Upper lobe of right lung (tissue), 1 donor: Measurements from ENCODE around the gene QRICH1. TPM values are rescaled to one million over a fixed set of nuclear protein-coding genes. Genes with fewer than 3 reads are reported as not detected.
A peak's percentile ranks its signal among the peaks of the same experiment; 100 is the strongest.

Source experiments
- ATAC-seq: fragments of 200-7000 bp; cut with Tn5 transposase; one replicate; pipeline ENCODE4 v1.9.1; 2020; ENCODE audit warnings: mild to moderate bottlenecking, moderate library complexity
- DNase-seq: peaks from one replicate; pipeline ENCODE4 v3.0.0-alpha.2; 2020
- H3K27ac ChIP-seq: fragments of 200-600 bp; one replicate; pipeline ENCODE4 v1.8.0; 2022
- H3K27me3 ChIP-seq: fragments of 200-600 bp; one replicate; pipeline ENCODE4 v1.8.0; 2022; ENCODE audit warnings: mild to moderate bottlenecking
- H3K36me3 ChIP-seq: fragments of 200-600 bp; one replicate; pipeline ENCODE4 v1.8.0; 2022
- H3K4me1 ChIP-seq: fragments of 200-600 bp; one replicate; pipeline ENCODE4 v1.8.0; 2022
- H3K4me3 ChIP-seq: fragments of 200-600 bp; one replicate; pipeline ENCODE4 v1.8.0; 2022; ENCODE audit warnings: mild to moderate bottlenecking
- H3K9me3 ChIP-seq: fragments of 200-600 bp; one replicate; pipeline ENCODE4 v1.8.0; 2022
- intact Hi-C: fragments of 100-400 bp; cut with DNase I; formaldehyde crosslinking; loops from one replicate; pipeline ENCODE4 v1.11.0; 2022
- total RNA-seq: library from RNA; stranded (reverse); fragmentation: NEBNext Ultra II Directional; extraction: Animal tissue kit (Norgen Biotek cat#: 25700); gene quantifications from one replicate; pipeline ENCODE4 v1.2.1, GENCODE V29; 2021
- TF ChIP-seq, protein P1 (sequence below): fragments of 200-600 bp; IDR thresholded peaks from one replicate; pipeline ENCODE4 v1.8.0; 2022; ENCODE audit warnings: antibody characterized with exemption
- donor health status: DM: no; HTN: yes; CAD: no; lungs with severe emphysema.

Gene QRICH1
- total RNA-seq, 1 donor from 2014 or later, result 83.9 TPM

- H3K9me3 ChIP-seq, result no peaks in the 10 kb centered on the region
- TF ChIP-seq, protein P1, sequence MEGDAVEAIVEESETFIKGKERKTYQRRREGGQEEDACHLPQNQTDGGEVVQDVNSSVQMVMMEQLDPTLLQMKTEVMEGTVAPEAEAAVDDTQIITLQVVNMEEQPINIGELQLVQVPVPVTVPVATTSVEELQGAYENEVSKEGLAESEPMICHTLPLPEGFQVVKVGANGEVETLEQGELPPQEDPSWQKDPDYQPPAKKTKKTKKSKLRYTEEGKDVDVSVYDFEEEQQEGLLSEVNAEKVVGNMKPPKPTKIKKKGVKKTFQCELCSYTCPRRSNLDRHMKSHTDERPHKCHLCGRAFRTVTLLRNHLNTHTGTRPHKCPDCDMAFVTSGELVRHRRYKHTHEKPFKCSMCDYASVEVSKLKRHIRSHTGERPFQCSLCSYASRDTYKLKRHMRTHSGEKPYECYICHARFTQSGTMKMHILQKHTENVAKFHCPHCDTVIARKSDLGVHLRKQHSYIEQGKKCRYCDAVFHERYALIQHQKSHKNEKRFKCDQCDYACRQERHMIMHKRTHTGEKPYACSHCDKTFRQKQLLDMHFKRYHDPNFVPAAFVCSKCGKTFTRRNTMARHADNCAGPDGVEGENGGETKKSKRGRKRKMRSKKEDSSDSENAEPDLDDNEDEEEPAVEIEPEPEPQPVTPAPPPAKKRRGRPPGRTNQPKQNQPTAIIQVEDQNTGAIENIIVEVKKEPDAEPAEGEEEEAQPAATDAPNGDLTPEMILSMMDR, result no peak
- peaks cover 20% of the 10 kb centered on the region for H3K4me1 ChIP-seq
Observed at GRCh38 chr3:49007771-49008528, 85.9 kb downstream of the QRICH1 start.

GRCh38 chr3:49007068-49007770, 86.7 kb downstream of the QRICH1 start, which contains the start of gene WDR6:
Gene WDR6 (plus strand): TSS chr3:49007391. CDS start chr3:49007432, 41 bp downstream.
- Histone ChIP-seq H3K36me3 (no peaks in the 10 kb centered on the region), H3K4me1 (peaks cover 20% of the 10 kb centered on the region), H3K27ac (peak within 1 kb of the TSS; percentile 89), H3K4me3 (peak within 1 kb of the TSS; percentile 67), H3K9me3 (no peaks in the 10 kb centered on the region), H3K27me3 (no peaks in the 10 kb centered on the region)
- peak; percentile 94 for ATAC-seq
- peak; percentile 99 for DNase-seq
- TF ChIP-seq, protein P1, result peak; percentile 40
- intact Hi-C loops, result no loop called here

More at GRCh38 chr3:49007771-49008528, 85.9 kb downstream of the QRICH1 start:
- Histone ChIP-seq H3K4me3 (peak overlapping the region; percentile 67), H3K36me3 (peaks cover 4% of the 10 kb centered on the region), H3K27ac (peak overlapping the region; percentile 89), H3K27me3 (no peaks in the 10 kb centered on the region)
- ATAC-seq, result peak; percentile 87
- intact Hi-C loops, result no loop called here
- DNase-seq, result peak; percentile 96

DNA sequence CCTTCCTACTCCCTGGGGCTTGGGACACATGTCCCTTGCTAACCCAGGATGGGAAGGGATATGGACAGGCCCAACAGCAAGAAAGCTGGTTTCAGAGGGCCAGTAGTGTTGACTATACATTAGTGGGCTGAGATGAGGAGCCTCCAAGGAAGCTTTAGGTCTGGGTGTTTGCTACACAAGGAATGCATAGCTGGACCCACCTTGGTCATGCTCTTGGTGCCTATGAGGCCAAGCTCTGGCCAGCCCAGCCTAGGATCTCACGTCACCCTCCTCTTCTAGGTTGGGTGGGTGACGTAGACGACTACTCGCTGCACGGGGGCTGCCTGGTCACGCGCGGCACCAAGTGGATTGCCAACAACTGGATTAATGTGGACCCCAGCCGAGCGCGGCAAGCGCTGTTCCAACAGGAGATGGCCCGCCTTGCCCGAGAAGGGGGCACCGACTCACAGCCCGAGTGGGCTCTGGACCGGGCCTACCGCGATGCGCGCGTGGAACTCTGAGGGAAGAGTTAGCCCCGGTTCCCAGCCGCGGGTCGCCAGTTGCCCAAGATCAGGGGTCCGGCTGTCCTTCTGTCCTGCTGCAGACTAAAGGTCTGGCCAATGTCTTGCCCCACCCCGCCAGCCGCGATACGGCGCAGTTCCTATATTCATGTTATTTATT, 87.3 kb downstream of the QRICH1 start:
- ATAC-seq (peak; percentile 1), DNase-seq (peak; percentile 76)
- no peaks in the 10 kb centered on the region for H3K27me3 ChIP-seq
- H3K4me1 ChIP-seq, result peaks cover 20% of the 10 kb centered on the region
- no peaks in the 10 kb centered on the region for H3K9me3 ChIP-seq
- H3K4me3 ChIP-seq, result peak overlapping the region; percentile 67
- TF ChIP-seq, protein P1, result no peak
- intact Hi-C loops, result no loop called here
- H3K36me3 ChIP-seq, result no peaks in the 10 kb centered on the region
- peak overlapping the region; percentile 89 for H3K27ac ChIP-seq

DNA sequence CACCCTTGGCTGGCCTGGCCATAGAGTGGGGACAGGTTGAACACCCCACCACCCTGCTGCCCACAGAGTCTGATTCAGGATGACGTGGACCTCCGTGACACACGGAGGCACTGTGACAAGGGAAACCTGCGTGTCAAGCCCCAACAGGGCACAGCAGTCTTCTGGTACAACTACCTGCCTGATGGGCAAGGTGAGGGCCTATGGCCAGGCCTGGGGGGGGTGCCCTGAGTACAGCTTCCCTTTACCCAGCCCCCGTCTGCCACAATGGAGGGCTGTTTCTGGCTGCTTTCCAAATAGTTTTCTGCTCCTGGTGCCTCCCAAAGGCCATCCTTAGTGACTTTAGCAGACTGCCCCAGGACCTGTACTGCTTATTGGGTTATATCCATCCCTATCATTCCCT, 87.9 kb downstream of the QRICH1 start:
- Histone ChIP-seq H3K4me3 (peak overlapping the region; percentile 67), H3K4me1 (peaks cover 20% of the 10 kb centered on the region), H3K9me3 (no peaks in the 10 kb centered on the region), H3K27me3 (no peaks in the 10 kb centered on the region), H3K27ac (peak overlapping the region; percentile 89), H3K36me3 (no peaks in the 10 kb centered on the region)
- intact Hi-C loops, result no loop called here
- no peak for DNase-seq
- TF ChIP-seq, protein P1, result no peak
- ATAC-seq, result no peak

DNA sequence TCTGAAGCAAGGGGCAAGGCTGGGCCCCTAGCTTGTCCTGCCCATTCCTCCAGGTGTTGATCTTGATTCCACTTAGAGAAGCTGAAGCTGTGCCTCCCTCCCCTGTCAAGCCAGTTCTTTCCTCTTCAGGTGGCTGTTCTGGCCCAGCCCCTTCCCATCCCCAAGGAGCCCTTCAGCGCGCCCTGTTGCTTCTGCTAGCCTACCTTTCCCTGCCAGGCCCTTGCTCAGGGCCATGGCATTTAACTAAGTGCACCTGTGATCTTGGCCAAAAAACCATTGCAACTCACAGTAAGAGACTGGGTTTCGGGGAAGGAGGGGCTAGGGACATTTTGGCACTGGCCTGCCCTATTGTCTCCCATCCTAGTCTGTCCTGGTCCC, 88.6 kb downstream of the QRICH1 start:
- DNase-seq (no peak), ATAC-seq (no peak)
- intact Hi-C loops, result no loop called here
- Histone ChIP-seq H3K9me3 (no peaks in the 10 kb centered on the region), H3K36me3 (no peaks in the 10 kb centered on the region), H3K27me3 (no peaks in the 10 kb centered on the region), H3K4me1 (peaks cover 20% of the 10 kb centered on the region), H3K27ac (no peak overlapping the region), H3K4me3 (no peak overlapping the region)
- TF ChIP-seq, protein P1, result no peak
